ENCODE measurements around the gene CGN.

CGN gene

GRCh38 chr1:151553659-151554058 lies 42.5 kb downstream of the CGN start:
- DNase-seq: no peak

- DNase-seq: no peak
Observed at GRCh38 chr1:151556052-151556451, 44.9 kb downstream of the CGN start.

GRCh38 chr1:151562661-151563060 lies 51.5 kb downstream of the CGN start:
- DNase-seq: no peak

- DNase-seq: no peak
Observed at GRCh38 chr1:151563376-151563775, 52.2 kb downstream of the CGN start.

- DNase-seq: no peak
Observed at GRCh38 chr1:151565502-151566189, 54.5 kb downstream of the CGN start.

GRCh38 chr1:151568626-151569088 lies 57.5 kb downstream of the CGN start:
- DNase-seq: no peak

GRCh38 chr1:151570819-151571218 lies 59.6 kb downstream of the CGN start:
- DNase-seq: no peak

GRCh38 chr1:151574575-151575529 lies 63.7 kb downstream of the CGN start:
- DNase-seq: no peak

- no peak for DNase-seq
Observed at GRCh38 chr1:151577173-151577572, 66.0 kb downstream of the CGN start.

- no peak for DNase-seq
Observed at GRCh38 chr1:151578941-151579340, 67.8 kb downstream of the CGN start.

- no peak for DNase-seq
Observed at GRCh38 chr1:151579436-151580225, 68.4 kb downstream of the CGN start.

GRCh38 chr1:151581451-151581850 lies 70.3 kb downstream of the CGN start:
- DNase-seq: no peak

GRCh38 chr1:151581921-151582320 lies 70.7 kb downstream of the CGN start:
- DNase-seq: no peak

- peak; percentile 27 for DNase-seq
Observed at GRCh38 chr1:151583796-151584195, 72.6 kb downstream of the CGN start.

- no peak for DNase-seq
Observed at GRCh38 chr1:151584278-151584677, 73.1 kb downstream of the CGN start.

GRCh38 chr1:151584780-151585179 lies 73.6 kb downstream of the CGN start:
- no peak for DNase-seq

- peak; percentile 46 for DNase-seq
Observed at GRCh38 chr1:151585622-151586021, 74.4 kb downstream of the CGN start.
